SU-DHL-6 (cell line): ENCODE measurements around the gene TMEM18.
"Not testable (repeated sequence)": the region's sequence is repeated elsewhere in the genome, so short reads cannot be mapped to it uniquely, and the experiment has no call there.

Experiments used
- H2AFZ ChIP-seq: fragments of 200-600 bp; sonication (generic); 2 replicates; pipeline ENCODE4 v1.6.1; 2014; ENCODE audit warnings: low read depth, mild to moderate bottlenecking, moderate library complexity, mixed read lengths, antibody characterized with exemption, low read length; ENCODE audit not compliant: severe bottlenecking
- H3F3A ChIP-seq: fragments of 200-600 bp; shearing (Covaris generic); 2 replicates; pipeline ENCODE4 v1.6.0; 2016; ENCODE audit warnings: antibody characterized with exemption, mild to moderate bottlenecking; ENCODE audit not compliant: insufficient read depth
- H3K27ac ChIP-seq: fragments of 200-600 bp; sonication (generic); 2 replicates; pipeline ENCODE4 v1.5.1; 2016; ENCODE audit warnings: low read depth, mild to moderate bottlenecking, low read length, moderate library complexity, mixed read lengths
- H3K27me3 ChIP-seq: fragments of 200-600 bp; sonication (generic), shearing (Covaris generic); 2 replicates; pipeline ENCODE4 v1.6.0; 2014; ENCODE audit warnings: mild to moderate bottlenecking, low read length
- H3K36me3 ChIP-seq: fragments of 200-600 bp; sonication (generic); 2 replicates; pipeline ENCODE4 v1.6.1; 2014; ENCODE audit warnings: mild to moderate bottlenecking, low read length, mixed read lengths
- H3K4me2 ChIP-seq: fragments of 300-600, 200-600 bp; shearing (Covaris generic), sonication (generic); 2 replicates; pipeline ENCODE4 v1.6.0; 2014; ENCODE audit warnings: low read length, low read depth, mild to moderate bottlenecking; ENCODE audit not compliant: poor library complexity, severe bottlenecking
- H3K4me3 ChIP-seq: fragments of 200-600 bp; sonication (generic); 2 replicates; pipeline ENCODE4 v1.5.1; 2014; ENCODE audit warnings: antibody characterized with exemption, low read length, mild to moderate bottlenecking, mixed read lengths; ENCODE audit not compliant: insufficient read depth, poor library complexity, severe bottlenecking
- H3K79me2 ChIP-seq: fragments of 200-600 bp; sonication (generic); 2 replicates; pipeline ENCODE4 v1.6.1; 2014; ENCODE audit warnings: mild to moderate bottlenecking, low read length, moderate library complexity; ENCODE audit not compliant: insufficient read depth
- H3K9ac ChIP-seq: fragments of 200-600 bp; sonication (generic); 2 replicates; pipeline ENCODE4 v1.7.0; 2014; ENCODE audit warnings: mild to moderate bottlenecking, low read length
- H3K9me2 ChIP-seq: fragments of 200-600 bp; sonication (generic); replicated peaks from 2 replicates; pipeline ENCODE4 v1.6.1; 2014; ENCODE audit warnings: low read length; ENCODE audit not compliant: insufficient read depth
- H3K9me3 ChIP-seq: fragments of 200-600 bp; sonication (generic); 2 replicates; pipeline ENCODE4 v1.6.1; 2014; ENCODE audit warnings: low read length, mixed read lengths; ENCODE audit not compliant: insufficient read depth
- H4K20me1 ChIP-seq: fragments of 200-600 bp; sonication (generic); 2 replicates; pipeline ENCODE4 v1.6.1; 2014; ENCODE audit warnings: low read depth, mild to moderate bottlenecking, antibody characterized with exemption, low read length, moderate library complexity, mixed read lengths
- CTCF ChIP-seq: fragments of 200-600 bp; sonication (generic); IDR thresholded peaks from one replicate; pipeline ENCODE4 v1.5.1; 2017; ENCODE audit warnings: antibody characterized with exemption, mild to moderate bottlenecking, low read length, moderate library complexity; ENCODE audit not compliant: insufficient read depth, poor library complexity, severe bottlenecking
- EZH2phosphoT487 ChIP-seq: fragments of 200-600 bp; sonication (generic), shearing (Covaris generic); conservative IDR thresholded peaks from 2 replicates; pipeline ENCODE4 v1.6.1; 2018; ENCODE audit warnings: mild to moderate bottlenecking, antibody characterized with exemption, low read length, moderate library complexity, mixed read lengths

TMEM18 gene

GRCh38 chr2:709138-709765, 32.0 kb upstream of the TMEM18 start:
- H3K9ac ChIP-seq = no peak overlapping the region
- H3K9me2 ChIP-seq = no peaks in the 10 kb centered on the region
- no peak overlapping the region for H2AFZ ChIP-seq
- no peaks in the 10 kb centered on the region for H3K36me3 ChIP-seq
- TF ChIP-seq EZH2phosphoT487 (no peak), CTCF (no peak)
- no peak overlapping the region for H3K4me2 ChIP-seq
- no peaks in the 10 kb centered on the region for H3F3A ChIP-seq
- H3K27me3 ChIP-seq = no peaks in the 10 kb centered on the region
- no peaks in the 10 kb centered on the region for H4K20me1 ChIP-seq
- H3K9me3 ChIP-seq = no peaks in the 10 kb centered on the region
- H3K27ac ChIP-seq = no peak overlapping the region
- H3K79me2 ChIP-seq = no peaks in the 10 kb centered on the region
- H3K4me3 ChIP-seq = no peak overlapping the region

DNA sequence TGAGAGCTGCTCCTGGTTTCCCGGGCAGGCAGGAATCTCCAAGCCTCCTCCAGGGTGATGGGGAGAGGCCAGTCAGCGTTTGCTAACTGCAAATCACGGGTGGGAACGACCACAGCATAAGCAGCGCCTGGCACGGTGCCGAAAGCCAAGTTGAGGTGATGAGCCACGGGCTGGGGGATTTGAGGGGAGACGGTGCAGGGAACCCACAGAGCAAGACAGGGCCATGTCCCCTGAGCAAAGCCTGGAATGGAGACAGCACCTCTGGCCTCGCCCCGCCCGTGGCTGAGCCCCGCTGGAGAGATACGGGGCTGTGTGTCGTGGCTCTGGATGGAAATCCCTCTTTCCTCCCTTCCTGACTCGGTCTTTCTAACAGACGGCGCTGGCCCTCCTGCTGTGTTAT, 31.5 kb upstream of the TMEM18 start:
- no peak overlapping the region for H3K4me3 ChIP-seq
- no peak overlapping the region for H3K9ac ChIP-seq
- TF ChIP-seq CTCF (no peak), EZH2phosphoT487 (no peak)
- no peaks in the 10 kb centered on the region for H3K9me2 ChIP-seq
- H3K27me3 ChIP-seq = no peaks in the 10 kb centered on the region
- no peaks in the 10 kb centered on the region for H3K9me3 ChIP-seq
- H3K4me2 ChIP-seq = no peak overlapping the region
- H3F3A ChIP-seq = no peaks in the 10 kb centered on the region
- no peaks in the 10 kb centered on the region for H3K36me3 ChIP-seq
- H3K79me2 ChIP-seq = no peaks in the 10 kb centered on the region
- H3K27ac ChIP-seq = no peak overlapping the region
- no peak overlapping the region for H2AFZ ChIP-seq
- no peaks in the 10 kb centered on the region for H4K20me1 ChIP-seq

DNA sequence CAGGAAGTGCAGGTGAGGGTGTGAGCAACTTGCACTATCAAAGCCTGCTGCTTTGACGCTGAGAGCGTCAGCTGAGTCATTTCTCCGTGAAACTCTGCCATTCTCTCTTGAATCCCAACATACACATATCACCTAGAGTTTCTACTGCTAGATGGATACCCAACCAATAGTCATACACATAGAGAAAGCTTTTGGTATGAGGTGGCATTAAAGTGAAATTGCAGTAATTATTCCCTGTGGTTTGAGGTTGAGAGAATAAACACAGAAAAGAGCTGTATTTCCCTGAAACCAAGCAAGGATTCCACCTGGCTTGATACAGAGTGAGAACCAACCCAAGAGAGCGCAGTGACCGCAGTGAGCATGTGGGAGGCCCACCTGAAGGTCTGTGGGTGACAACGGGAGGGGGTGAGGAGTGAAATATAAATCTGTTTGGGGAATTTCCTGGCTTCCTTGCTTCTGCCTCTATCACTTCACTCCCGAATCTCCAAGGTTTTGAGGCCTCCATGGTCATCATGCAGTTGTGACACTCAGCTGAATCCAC, 28.8 kb upstream of the TMEM18 start:
- no peak overlapping the region for H3K4me3 ChIP-seq
- H3K9me3 ChIP-seq = no peaks in the 10 kb centered on the region
- H3K79me2 ChIP-seq = no peaks in the 10 kb centered on the region
- H3K27ac ChIP-seq = no peak overlapping the region
- H3F3A ChIP-seq = no peaks in the 10 kb centered on the region
- no peak overlapping the region for H3K4me2 ChIP-seq
- no peaks in the 10 kb centered on the region for H3K36me3 ChIP-seq
- TF ChIP-seq CTCF (no peak), EZH2phosphoT487 (no peak)
- H3K9ac ChIP-seq = no peak overlapping the region
- H3K9me2 ChIP-seq = no peaks in the 10 kb centered on the region
- no peak overlapping the region for H2AFZ ChIP-seq
- no peaks in the 10 kb centered on the region for H4K20me1 ChIP-seq
- H3K27me3 ChIP-seq = no peaks in the 10 kb centered on the region

DNA sequence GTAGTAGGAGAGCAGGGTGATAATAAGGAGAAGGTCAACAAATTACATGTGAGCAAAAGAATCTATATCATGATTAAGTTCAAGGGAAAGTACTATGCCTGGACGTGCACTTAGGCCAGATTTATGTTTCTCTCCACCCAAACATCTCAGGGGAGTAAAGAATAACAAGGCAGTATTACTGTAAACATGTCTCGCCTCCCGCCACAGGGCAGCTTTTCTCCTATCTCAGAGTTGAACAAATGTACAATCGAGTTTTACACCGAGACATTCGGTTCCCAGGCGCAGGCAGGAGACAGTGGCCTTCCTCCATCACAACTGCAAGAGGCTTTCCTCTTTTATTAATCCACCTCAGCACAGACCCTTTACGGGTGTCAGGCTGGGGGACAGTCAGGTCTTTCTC, 25.6 kb upstream of the TMEM18 start:
- H3K4me2 ChIP-seq, H3K27ac ChIP-seq, H3F3A ChIP-seq, H3K27me3 ChIP-seq, H3K36me3 ChIP-seq, H3K9me3 ChIP-seq, H4K20me1 ChIP-seq, H3K79me2 ChIP-seq, H3K9me2 ChIP-seq, H3K9ac ChIP-seq, H3K4me3 ChIP-seq, H2AFZ ChIP-seq: not testable (repeated sequence)
